Glomerular visceral epithelial cell (primary cell): Measurements from ENCODE around the gene MYOG.

Source experiments
- DNase-seq: peaks from one replicate; pipeline ENCODE4 v3.0.0-alpha.2; 2016; ENCODE audit errors: extremely low spot score

Gene MYOG

DNA sequence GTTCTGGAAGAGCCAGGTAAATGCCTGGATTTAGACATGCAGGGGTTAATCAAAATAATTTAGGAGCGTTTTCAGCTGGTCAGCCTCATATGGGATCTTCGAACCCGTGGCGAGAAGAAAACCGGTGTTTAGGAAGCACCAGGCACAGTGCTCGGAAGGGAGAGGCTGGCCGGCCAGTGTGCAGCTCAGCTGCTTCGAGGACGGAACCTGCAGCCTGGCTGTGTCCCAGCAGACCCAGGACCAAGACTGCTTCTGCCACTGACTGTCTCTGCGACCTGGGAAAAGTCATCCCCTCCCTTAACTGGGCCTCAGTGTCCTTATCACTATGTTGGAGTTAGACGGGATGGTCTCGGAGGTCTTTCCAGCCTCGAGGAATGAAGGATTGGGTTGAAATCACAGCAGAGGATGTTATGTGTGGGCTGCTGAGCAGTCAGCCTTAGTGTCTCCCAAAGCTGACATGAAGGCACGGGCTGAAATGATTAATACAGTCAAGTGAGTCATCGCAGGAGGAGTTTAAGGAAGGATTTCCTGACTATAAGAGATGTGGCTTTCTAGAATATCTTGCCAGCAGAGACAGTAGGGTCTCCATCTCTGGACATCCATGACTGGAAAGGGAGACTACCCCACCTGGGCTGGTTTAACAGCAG lies 38.7 kb downstream of the MYOG start:
- peak; percentile 71 for DNase-seq

DNA sequence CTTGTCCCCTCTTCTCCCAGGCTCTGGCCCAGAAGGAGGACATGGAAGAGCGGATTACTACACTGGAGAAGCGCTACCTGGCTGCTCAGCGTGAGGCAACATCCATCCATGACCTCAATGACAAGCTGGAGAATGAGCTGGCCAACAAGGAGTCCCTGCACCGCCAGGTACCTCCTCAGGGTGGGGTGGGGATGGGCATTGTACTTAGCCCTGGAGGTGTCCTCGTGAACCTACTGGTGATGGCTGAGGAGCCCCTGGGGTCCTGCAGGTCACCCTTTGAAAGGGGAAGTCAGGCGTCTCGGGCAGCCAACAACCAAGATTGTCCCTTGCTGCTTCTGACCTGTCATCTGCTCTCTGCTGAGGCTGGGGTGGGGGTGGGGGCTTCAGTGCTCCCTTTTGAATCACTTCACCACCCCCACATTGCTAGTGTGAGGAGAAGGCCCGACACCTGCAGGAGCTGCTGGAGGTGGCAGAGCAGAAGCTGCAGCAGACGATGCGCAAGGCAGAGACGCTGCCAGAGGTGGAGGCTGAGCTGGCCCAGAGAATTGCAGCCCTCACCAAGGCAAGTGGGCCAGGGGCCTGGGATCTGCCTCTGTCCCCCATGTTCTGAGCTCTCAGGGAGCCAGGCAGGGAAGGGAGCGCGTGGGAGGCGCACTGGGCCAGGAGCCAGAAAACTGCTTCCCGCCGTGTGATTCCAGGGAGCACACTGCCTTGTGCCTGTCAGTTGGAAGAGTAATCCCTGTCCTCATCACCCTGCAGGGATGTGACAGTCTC lies 39.8 kb downstream of the MYOG start:
- no peak for DNase-seq

DNA sequence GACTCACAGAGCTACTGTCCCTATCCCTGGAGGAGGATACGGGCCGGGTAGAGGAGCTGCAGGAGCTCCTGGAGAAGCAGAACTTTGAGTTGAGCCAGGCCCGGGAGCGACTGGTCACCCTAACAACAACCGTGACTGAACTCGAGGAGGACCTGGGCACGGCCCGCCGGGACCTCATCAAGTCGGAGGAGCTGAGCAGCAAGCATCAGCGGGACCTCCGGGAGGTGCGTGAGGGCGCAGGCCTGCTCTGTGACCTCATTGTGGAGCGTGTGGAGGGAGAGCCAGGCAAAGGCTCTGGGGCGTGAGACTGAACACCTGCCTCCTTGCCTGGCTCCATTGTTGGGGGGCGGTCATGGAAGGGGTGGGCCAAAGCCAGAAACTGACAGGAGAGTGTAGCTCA lies 40.5 kb downstream of the MYOG start:
- no peak for DNase-seq

DNA sequence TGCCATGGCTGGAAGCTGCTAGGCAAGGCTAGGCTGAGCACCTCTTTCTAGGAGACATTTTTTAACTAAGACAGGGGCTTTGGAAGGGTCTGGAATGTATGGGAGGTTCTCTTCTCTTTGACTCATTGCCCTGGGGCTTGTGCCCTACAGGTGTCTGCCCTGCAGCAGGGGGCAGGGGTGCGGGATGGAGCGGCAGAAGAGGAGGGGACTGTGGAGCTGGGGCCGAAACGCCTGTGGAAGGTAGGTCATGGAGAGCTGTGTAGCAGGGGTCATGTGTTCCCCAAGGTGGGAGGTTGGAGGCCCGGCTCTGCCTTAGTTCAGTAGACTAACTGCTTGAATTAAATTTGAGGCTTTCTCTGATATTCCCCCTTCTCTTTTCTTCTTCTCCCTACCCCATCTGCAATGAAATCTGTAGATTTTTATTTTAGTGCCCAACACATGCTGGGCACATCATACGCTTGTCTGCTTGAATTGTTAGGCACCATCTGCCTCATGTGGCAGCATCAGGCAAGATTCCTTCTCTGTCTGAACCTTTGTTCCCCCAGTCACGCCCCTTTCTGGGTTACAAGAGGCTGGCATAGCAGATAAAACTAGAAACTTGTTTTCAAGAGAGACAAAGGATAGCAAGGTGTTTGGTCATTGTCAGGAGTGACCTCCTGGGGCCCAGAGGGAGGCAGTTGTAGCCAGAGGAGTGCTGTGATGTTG lies 41.1 kb downstream of the MYOG start:
- DNase-seq = no peak

DNA sequence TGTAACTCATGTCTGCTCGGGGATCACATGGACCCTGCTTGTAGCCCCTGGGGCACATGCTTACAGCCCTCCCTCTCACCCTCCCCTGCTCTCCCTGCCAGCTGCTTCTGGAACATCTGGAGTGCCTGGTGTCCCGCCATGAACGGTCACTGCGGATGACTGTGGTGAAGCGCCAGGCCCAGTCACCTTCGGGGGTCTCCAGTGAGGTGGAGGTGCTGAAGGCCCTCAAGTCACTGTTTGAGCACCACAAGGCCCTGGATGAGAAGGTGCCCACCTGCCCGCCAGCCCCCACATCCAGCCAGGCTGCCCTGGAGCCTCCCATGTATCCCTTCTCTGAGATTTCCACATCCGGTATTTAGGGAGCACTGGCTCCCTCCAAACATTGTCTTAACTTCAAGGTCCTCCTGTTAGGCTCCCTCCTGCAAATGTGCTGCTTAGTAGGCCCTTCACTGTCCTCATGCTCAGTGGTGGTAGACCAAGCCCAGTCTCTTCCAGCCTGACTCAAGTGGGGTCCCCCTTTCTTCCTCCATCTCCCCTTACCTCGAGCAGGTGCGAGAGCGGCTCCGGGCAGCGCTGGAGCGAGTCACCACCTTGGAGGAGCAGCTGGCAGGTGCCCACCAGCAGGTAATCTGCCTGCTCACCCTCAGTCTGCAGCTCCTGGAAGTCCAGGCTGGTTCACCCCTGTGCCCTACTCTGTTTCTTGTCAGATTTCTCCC lies 41.8 kb downstream of the MYOG start:
- no peak for DNase-seq

DNA sequence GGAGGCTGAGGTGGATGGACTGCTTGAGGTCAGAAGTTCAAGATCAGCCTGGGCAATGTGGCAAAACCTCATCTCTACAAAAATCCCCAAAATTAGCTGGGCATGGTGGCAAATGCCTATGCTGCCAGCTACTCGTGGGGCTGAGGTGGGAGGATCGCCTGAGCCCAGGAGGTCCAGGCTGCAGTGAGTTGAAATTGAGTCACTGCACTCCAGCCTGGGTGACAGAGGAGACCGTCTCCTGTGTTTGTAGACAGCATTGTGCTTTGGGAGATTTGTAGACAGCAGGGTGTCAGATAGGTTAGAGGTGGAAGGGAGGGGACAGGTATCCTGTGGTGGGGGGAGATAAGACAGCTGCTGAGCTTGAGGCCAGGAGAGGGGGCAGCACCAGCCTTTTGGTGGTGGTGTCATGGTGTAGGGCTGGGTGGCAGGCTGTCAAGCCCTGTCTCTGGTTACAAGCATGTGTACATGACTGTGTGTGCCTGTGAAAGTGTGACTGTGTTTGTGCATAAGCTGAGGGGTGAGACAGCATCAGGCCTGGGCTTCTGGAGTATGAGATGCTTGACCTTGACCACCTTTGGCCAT lies 44.4 kb downstream of the MYOG start:
- no peak for DNase-seq

DNA sequence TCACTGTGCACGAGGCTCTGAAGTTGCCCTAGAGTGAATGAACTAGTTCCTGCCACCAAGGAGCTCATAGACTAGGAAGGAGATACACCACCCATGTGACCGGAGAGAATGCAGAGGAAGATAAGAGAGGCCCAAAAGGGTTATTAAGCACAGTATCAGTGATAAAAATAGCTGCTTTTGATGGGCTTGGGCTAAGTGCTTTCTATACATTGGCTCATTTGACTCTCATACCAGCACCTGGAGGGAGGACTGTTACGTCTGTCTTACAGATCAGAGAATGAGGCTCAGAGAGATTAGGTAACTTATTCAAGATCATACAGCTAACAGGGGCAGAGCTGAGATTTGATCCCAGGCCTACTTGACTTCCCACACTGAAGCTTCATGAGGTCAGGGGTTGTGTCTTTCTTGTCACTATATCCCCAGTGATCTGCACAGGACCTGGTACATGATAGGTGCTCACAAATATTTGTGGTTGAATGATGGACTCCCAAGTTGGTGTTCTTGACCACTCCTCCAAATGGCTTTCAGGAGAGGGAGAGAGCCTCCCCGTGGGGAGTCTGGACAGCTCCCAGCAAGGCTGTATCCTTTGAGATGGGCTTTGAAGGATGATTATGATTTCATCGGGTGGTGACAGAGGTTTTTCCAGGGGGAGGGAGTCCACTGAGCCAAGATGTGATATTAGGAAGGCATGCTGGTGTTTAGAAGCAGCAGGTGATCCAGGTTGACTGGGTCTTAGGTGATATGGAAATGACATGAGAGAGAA lies 45.1 kb downstream of the MYOG start:
- no peak for DNase-seq

DNA sequence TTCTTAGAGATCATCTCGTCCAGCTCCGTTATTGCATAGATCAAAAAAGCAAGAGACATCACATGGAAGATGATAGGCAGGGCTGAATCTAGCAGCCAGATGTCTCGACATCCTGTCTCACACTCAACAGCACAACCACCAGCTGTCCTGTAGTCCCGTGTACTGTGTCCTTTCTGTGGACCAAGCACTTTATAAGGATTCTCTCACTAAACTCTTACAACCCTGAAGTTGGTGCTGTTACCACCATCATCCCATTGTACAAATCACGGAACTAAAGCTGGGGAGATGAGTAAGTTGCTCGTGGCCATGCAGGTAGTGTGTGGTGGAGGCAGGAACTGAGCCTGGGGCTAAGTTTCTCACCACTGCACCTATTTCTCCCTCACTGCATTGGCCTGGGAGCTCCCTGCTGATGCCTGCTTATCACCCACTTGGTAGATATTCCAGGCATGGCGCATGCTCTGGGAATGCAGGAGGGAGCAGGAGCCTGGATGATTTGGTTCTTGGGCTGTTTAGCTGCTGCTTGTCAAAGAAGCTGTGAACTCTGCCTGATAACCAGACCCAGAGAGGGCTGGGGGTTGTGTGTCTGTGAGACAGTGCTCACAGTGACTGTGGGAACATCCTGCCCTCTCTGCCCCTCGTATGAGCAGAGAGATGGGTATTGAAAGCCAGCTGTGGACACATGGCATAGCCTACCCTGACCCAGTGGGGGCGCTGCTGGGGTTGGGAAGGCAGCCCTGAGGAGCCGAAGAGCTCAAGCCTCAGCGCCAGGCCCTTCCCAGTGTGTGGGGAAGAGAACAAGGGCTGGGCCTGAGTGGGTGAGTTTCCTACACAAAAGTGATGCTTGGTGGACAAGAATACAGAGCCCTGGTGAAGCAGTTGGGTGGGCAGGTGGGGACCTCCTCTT lies 46.0 kb downstream of the MYOG start:
- DNase-seq = no peak

DNA sequence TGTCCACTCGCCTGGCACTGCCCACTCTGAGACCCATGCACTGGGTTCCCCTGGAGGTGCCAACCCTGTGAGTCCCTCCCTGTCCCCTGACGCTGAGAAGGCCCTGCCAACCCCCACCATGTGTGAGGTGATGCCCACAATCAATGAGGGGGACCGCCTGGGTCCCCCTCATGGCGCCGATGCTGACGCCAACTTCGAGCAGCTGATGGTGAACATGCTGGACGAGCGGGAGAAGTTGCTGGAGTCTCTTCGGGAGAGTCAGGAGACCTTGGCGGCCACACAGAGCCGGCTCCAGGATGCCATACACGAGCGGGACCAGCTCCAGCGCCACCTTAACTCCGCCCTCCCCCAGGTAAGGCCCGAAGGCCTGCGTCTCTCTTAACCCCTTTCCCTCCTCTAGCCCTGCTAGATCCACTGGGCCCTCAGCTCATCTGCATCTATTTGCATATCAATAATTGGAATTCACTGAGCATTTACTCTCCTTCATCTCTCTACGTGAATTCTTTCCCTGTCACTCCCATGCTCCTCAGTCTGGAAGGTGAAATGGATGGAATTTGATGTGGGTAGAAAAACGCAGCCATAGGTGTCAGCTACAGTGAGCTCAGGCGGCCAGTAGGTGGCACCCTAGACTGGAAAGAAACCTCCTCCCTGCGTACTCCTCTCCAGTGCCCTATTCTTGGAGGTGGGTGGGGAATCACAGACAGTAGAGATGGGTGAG lies 46.8 kb downstream of the MYOG start:
- DNase-seq = peak; percentile 75

DNA sequence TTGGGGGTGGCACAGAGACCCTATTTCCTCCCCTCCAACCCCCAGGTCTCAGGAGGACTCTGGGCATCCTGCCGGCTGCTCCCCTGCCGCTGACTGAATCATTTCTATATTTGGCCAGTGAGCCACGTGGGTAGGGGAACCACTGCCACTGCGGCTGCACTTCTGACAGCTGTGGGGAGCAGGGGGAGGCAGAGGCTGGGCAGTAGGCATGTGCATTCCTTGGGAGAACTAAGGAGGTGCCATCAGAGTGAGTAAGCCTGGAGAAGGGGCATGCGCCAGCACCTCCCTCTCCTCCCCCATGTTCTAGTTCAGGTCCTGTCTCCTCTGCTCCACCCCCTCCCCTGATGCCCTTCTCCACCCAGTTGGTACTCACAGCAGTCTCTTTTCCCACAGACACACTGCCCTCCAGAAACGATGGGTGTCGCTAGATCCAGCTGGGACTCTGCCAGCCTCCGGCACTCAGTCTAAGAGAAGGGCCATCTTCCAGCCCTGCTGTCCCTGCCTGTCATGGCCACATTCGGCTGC lies 47.5 kb downstream of the MYOG start:
- peak; percentile 96 for DNase-seq

DNA sequence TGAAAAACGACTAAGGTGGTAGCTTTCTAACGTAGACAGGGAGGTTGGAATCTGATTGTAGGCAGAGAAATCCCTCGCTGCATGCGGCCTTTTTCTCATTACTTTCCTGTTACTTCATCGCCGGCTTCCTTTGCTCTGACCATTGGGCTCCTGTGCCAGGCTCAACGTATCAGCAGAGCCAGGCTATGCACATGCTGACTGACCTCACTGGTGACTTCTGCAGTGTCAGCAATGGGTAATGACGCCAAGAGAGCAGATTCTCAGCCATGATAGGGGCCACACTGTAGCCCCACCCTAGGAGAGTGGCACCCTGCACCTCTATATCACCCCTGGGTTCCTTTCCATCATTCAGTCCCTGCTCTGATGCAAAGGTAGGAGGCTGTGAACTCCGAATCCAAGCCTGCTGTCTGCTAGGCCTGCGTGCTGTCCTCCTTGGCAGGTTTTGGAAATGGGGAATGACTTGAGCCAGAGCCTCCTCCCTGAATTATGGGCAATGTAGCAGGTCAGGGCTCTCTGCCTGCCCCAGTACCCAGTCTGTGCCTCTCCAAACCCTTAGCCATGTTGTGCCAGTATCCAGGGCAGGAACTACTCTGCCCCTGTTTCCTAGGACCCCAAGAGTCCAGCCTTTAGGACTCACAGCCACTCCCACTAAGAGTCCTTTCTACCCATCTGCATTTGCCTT lies 48.2 kb downstream of the MYOG start:
- no peak for DNase-seq

DNA sequence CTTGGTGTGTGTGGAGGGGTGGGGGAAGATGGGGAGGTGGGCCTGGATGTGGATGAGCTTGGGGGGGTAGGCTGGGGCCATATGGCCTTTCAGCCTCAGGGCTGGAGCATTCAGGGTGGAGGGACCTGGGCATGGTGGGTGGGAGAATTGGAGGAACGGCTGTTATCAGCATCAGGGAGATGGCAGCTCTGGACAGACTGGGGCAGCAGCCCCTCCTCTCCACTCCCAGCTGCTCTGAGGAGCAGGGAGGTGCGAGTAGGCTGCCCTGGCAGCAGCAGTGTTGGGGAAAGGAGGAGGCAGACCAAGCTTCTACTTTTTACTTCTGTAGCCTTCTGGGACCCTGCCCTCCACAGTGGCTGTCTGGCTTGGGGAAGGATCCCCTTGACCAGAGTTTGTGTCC lies 49.3 kb downstream of the MYOG start:
- DNase-seq = no peak

DNA sequence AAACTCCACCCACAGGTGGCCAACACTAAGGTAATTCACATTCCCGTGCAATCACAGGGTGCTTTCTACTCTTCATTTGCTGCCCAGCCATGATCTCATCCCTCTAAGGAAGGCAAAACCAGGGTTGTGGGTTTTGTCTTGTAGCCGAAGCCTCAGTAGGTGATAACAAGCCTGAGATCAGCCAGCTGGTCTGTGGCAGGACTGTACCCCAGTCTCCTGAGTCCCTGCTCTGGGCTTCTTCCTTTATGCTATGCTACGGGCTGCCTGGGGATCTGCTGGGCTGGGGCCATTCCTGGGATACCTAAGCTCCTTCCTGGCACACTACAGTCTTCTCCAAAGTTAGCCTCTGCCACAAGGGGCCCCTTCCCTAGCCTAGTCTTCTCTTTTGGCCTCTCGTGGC lies 49.7 kb downstream of the MYOG start:
- DNase-seq = peak; percentile 73

DNA sequence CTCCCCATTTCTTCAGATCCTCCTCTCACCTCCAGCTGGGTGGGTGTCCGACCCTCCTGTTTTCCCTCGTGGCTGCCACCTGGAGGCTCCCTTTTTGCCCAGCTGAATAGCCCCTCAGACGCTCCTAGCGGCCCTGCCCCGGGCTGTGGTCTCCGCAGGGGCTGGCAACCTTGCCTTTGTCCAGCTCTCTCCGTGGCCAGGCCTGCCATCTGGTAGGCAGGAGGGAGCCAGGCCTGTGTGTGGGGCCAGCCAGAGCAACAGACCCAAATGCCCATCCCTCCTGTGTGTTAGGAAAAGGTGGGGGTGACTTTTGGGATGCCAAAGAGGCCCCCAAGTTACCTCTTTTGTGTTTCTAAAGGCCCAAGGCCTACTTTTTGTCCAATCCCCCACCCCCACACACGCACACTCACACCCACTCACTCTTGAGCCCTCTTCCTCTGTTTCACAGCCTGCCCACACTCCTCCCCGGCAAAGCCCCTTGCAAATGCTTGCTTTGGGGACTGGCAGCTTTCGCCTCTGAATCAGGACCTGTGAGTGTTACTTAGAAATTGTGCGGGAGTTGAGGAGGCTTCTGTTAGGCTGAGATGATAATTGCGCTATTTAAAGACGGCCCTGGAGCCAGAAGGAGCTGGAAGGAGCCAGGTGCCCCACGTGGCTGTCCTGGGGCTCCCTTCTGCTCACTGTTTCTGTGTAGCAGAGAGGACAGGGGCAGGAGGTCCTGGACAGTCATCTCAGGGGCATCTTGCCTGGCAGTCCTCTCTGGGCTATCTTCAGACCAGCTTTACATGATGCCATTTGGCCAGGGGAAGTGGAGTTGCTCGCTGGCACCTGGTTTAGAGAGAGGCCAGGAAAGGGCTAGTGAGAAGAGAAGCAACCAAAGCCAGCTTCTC lies 50.5 kb downstream of the MYOG start:
- DNase-seq = no peak

DNA sequence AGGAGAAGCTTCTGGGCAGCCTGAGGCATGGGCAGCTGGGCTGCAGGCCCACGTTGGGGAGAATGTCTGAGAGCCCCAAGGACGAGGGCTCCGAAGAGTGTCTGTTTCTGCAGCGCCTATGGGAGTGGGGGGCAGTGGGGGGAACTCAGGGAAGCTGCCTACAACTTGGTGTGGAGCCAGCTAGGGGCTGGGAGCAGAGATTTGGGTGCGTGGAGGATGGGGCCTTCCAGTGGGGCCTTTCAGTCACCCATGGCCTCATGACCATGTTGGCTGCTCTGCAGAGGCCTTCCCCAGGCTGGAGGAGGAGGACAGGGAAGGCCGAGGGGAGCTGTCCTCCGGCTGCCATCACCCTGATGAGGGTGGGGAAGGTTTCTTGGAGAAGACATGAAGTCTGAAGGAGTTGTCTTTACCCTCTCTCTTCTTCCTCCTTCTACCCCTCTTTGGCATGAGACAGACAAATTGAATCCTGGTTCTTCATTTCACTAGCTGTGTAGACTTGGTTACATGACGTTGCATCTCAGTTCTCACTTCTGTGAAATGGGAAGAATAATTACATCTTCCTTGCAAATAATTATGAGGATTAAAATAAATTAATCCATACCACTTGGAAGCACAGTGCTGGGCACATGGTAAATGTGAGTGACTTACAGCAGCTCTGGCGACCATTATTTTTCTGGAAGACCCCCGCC lies 51.2 kb downstream of the MYOG start:
- no peak for DNase-seq

DNA sequence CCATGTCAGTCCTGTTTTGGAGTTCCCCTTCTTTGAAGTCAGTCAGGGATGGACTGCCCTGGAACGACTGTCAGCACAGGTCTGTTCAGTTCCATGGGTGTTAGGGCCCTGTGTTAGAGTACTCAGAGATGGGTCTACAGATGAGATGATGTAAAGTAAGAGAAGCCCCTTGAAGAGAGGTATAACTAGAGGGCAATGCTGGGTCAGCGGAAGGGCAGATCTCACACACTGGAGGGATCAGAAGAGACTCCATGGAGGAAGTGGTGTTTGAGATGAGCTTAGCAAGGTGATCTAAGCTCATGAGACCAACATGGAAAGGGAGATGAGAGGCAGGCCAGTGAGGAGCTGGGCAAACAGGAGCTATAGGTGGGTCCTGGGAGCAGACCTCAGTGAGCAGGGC lies 51.9 kb downstream of the MYOG start:
- no peak for DNase-seq

DNA sequence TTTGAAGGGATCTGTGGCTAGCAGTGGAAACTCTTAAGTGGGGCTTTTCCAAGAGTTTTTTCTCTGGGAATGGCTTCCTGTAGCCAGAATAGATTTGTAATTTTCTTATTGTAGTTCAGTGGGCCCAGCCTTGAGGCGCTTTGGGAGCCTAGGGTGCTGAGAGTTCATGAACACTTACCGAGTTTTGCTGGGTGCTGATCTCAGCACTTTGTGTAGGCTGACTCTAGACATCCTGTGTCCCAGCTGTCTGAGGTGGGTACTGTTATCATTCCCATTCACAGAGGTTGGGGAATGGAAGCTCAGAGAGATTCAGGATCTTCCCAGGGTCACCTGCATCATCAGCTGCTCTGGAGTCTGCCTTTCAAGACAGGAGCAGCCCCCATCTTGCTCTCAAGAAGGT lies 52.5 kb downstream of the MYOG start:
- DNase-seq = no peak
